MV-4-11 (cell line): ENCODE results near the gene RBM38.

Experiments used
- DNase-seq: peaks from one replicate; lab custom pipeline; 2025; lab: John Stamatoyannopoulos, UW

RBM38 gene

GRCh38 chr20:57391439-57392301 is 474 bp downstream of the RBM38 start:
- no peak for DNase-seq

GRCh38 chr20:57392512-57393271 is 1.5 kb downstream of the RBM38 start:
- DNase-seq: peak; percentile 32

GRCh38 chr20:57393321-57394120 is 2.3 kb downstream of the RBM38 start:
- DNase-seq: no peak

GRCh38 chr20:57394121-57395082 is 3.2 kb downstream of the RBM38 start:
- DNase-seq: no peak

- no peak for DNase-seq
Observed at GRCh38 chr20:57395111-57395966, 4.1 kb downstream of the RBM38 start.

GRCh38 chr20:57396212-57396983 is 5.2 kb downstream of the RBM38 start:
- no peak for DNase-seq

GRCh38 chr20:57396984-57397692 is 5.9 kb downstream of the RBM38 start:
- DNase-seq: no peak

- DNase-seq: peak; percentile 20
Observed at GRCh38 chr20:57397693-57398108, 6.5 kb downstream of the RBM38 start.

GRCh38 chr20:57398231-57398821 is 7.1 kb downstream of the RBM38 start:
- DNase-seq: peak; percentile 25

- no peak for DNase-seq
Observed at GRCh38 chr20:57398901-57399535, 7.8 kb downstream of the RBM38 start.

- DNase-seq: no peak
Observed at GRCh38 chr20:57399587-57400155, 8.5 kb downstream of the RBM38 start.

- no peak for DNase-seq
Observed at GRCh38 chr20:57400231-57400701, 9.1 kb downstream of the RBM38 start.

- no peak for DNase-seq
Observed at GRCh38 chr20:57400821-57401564, 9.8 kb downstream of the RBM38 start.

GRCh38 chr20:57401565-57401918 is 10.3 kb downstream of the RBM38 start:
- no peak for DNase-seq

- no peak for DNase-seq
Observed at GRCh38 chr20:57402206-57403125, 11.3 kb downstream of the RBM38 start.

GRCh38 chr20:57403216-57403615 is 12.0 kb downstream of the RBM38 start:
- no peak for DNase-seq
